ENCODE data around the gene CHID1.

CHID1 gene

DNA sequence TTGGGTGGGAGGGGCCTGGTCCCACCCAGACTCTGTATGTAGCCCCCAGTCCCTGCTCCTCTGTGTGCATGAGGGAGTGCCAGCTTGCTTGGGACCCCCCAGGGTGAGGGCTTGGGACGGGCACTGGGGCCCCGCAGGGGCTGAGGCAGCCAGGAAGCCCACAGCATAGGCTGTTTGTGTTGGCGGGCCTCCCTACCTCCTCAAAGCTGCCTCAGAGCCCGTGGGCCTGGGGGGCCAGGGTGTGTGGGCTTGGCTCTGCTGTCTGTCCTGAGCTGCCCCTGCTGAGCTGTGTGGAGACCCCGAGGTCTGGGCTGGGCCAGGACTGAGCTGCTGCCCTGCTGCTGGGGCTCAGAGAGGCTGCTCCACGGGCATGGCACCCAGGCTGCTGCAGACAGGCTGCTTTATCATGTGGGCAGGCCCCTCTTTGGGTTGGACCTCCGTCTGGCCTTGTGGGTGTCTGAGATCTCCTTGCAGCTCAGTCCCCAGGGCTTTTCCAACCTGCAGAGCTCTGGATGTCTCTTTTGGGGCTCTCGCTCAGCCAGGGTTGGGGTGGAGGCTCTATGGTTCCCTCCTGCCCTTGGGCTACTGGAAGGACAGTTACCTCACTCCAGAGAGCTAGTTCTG, 64.6 kb downstream of the CHID1 start:
- DNase-seq, result no peak

DNA sequence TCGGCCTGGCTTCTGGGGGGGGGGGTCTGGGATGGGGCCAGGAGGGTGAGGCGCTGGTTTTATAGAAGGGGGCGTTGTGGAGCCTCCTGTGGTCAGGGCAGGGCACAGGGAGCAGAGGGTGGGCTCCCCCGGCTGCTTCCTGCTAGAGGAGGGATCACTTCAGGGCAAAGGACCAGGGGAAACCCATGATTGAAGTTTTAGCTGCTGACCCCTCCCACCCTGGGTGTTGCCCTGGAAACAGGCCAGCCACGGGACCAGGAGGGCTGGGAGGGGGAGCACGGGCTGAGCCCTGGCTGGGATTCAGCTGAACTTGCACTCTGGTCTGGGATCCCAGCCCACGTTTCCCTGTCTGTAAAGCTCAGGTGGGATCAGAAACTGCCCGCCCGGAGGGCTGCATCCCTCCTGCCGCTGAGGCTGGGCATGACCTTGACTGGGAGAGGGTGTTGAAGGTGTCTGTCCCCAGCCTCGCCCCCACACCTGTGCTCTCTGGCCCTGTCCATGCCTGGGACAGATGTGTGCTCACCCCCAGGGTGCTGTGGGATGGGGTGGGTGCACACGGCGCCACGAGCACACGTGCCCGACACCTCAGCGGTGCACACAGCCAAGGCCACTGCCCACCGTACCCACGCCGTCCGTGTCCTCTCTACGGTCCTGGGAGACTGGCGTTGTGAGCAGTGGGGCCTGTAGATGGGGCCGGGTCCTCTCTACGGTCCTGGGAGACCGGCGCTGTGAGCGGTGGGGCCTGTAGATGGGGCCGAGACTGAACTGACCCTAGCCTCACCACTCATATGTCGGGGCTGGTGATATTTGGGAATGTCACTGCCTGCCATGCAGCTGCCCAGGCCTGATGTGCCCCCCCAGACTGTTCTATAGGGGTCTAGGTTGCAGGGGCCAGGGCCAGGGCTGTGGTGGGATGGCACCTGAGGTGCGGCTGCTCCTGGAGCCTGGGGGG, 65.6 kb downstream of the CHID1 start:
- no peak for DNase-seq

DNA sequence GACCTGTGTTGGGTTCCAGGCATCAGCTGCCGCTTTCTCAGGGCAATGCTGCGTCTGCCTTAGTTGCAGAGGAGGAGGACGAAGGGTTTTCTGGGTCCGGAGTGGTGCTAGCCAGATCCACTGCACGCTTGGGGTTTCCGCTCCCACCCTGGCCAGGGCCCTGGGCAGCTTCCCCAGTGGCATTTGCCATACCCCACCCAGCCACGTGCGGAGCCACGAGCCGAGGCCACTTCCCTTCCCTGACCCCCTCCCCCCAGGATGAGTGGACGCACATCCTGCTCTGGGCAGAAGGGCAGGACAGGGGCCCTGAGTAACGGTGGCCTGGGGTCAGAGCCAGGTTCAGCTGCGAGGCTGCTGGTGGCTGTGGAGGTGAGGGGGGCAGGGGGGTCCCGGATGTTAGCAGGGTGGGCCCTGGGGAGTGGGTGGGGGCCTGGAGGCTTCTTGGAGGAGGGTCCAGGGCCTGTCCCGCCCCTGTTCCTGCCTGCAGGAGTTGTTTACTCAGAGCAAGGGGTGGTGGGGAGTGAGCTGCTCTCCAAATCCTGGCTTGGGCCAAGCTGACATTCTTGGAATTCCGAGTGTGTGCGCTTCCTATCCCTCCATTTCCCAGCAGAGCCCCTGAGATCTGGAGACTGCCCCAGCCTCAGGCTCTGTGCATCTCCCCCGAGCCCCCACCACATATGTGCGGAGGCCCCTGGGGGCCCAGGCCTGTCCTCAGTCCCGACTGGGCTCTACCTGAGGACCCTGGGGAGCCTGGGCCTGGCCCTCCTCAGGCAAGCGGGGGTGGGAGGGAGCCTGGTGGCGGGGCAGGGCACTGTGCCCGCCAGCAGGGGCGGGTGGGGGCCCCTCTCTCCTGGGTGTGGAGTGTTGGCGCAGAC, 66.6 kb downstream of the CHID1 start:
- DNase-seq, result no peak

DNA sequence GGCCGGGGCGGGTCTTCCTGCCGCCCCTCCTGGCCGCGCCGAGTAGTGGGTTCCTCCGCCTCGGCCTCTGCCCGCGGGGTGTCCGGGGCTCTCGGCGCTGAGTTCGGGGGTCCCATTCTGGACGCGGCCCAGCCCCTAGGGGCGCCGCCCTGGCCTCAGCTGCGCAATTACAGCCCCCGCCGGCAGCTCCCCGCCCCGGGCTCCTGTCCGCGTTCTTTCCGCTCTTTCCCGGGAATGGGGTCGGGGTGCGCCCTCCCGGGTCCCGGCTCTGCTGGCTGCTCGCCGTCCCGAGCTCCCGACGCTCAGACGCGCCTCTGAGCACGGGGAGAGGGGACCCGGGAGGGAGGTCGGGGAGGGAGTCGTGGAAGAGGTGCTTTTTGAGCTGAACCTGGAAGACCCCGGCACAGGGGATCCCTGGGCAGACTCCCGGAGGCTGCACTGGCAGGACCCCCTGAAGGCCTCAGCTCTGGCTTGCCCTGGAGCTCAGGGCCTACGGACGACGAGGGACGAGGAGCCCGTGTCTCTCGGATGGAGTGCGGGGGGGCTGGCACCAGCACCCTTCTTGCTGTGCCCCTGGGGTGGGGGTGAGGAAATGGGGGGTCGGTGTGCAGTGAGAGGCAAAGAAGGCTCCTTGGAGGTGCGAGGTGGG, 67.4 kb downstream of the CHID1 start:
- DNase-seq, result peak; percentile 44

DNA sequence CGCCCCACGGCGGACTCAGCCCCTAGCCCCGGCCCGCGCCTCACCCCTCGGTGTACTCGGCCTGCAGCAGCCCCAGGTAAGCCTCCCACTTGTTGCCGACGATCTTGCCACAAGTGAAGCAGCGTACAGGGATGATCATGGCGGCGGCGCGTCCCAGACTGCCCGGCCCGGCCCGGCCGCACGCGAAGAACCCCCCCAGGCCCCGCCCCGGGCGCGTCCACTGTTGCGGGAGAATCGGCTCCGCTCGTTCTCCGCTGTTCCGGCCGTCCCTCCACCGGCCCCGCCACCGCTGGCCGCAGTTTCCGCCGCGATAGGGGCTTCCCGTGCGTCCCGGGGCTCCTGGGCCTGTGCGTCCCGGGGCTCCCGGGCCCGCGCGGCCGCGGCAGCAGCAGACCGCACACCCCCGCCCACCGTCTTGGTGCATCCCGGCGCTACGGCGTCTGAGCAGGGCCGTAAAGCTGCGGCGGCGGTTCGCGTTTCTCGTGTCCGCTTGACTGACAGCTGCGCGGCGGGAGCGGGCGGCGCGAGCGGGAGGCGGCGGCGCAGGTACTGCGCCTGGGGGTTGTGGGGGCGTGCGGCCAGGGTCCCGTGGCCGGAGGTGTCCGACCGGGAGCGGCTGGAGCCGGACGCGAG, 68.1 kb downstream of the CHID1 start, which contains the start of the genes POLR2L and TSPAN4:
POLR2L (minus strand) TSS at position 160 of the 633 bp plus-strand sequence; CDS start at position 139, 21 bp downstream.
TSPAN4 (plus strand) TSS at position 483 of the 633 bp plus-strand sequence. CDS start 7,453 bp downstream, outside the sequence.
- peak; percentile 92 for DNase-seq

DNA sequence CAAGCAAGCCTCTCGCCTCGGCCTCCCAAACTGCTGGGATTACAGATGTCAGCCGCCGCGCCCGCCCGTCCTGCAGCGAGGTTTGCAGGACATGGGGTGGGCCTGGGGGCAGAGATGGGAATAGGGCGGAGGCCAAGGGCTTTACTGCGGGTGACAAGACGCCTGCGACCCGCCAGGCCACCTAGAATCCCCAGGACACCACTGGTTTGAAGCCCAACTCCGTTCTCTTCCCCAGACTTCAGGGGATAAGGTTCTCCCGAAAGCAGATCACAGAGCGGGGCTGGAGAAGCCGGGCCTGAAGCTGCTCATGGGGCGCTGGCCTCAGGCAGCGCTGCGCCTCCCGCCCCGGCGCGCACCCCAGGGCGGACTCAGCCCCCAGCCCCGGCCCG, 68.6 kb downstream of the CHID1 start:
- DNase-seq, result no peak

DNA sequence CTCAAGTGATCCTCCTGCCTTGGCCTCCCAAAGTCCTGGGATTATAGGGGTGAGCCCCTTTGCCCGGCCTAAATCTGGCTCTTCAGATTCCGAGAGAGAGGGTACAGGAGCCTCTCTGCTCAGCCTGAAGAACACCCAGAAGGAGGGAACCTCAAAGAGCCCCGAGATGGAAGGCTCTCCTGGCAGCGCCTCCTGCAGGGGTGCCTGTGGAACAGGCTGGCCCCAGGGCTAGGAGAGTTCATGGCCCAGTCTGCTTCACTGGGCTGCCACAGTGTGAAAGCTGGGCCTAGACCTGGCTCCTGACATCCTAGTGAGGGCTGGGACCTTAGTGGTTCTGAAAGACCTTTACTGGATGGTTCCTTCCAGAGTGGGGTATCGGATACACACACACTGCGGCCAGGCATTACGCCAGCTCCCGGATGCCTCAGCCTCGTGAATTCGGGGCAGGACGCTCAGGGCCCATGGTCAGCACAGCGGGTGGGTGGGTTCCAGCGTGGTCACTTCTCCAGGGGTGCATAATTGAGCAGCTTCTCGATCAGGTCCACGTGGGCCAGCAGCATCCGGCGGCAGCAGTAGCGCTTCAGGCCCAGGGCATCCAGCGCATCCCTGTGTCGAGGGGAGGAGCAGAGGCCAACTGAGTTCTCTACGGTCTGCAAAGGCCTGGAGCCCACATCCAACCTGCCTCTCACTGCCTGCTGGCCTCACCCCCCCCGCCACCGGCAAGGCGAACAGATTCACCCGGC, 70.6 kb downstream of the CHID1 start:
- DNase-seq, result no peak

DNA sequence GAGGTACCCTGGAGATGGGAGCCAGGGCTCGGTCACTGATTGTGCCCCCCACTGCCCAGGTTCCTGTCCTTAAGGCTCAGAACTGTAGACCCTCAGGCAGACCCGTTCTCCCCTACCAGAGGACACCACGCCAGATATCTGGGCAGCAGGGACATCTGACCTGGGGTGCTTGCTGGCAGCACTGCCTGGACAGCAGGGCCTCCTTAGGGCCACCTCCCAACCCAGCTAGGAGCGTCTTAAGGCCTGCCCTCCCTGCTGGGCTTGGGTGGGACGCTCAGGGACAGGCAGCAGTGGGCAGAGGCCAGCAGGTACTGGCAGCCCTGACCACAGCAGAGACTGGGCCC, 71.4 kb downstream of the CHID1 start:
- DNase-seq, result no peak

DNA sequence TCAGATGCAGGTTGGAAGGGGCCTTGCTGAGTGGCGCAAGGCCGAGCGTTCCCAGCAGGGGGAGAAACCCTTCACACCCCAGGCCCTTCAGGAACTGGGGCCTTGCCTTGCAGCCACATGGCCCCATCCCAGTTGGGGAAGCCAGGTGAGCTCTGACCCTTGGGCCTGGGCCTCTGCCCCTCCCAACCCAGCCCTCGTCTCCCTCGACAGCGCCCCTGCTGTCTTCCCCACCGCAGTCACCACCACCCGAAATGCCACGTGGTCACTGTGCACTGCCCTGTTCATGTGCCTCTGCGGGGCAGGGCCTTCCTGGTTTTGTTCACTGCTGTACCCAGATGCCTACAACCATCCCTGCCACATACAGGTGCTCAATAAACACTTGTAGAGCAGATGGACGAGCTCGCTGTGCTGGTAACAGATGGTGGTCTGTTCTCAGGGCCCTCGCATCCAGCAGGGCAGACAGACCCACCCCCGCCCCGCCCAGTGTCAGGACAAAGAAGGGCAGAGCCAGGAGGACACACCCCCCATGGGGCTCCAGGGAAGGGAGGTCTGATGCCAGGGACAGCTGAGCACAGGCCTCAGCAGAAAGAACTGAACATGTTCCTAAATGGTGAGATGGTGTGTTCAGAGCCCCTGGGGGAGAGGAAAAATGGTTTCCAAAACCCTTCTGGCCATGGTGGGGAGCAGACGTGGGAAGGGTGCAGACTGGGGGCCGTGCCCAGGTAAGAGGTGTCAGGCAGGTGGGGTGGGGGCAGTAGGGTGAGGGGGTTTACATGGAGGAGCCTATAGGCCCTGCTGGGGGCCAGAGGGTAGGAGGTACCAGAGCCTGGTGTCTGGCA, 72.0 kb downstream of the CHID1 start:
- DNase-seq, result no peak

DNA sequence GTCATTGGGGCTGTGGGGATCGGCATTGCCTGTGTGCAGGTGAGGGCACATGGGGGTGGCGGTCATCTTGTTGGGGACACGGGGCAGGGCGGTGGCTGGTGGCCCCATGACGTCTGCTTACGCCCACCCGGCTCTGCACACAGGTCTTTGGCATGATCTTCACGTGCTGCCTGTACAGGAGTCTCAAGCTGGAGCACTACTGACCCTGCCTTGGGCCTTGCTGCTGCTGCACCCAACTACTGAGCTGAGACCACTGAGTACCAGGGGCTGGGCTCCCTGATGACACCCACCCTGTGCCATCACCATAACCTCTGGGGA, 72.7 kb downstream of the CHID1 start:
- no peak for DNase-seq

DNA sequence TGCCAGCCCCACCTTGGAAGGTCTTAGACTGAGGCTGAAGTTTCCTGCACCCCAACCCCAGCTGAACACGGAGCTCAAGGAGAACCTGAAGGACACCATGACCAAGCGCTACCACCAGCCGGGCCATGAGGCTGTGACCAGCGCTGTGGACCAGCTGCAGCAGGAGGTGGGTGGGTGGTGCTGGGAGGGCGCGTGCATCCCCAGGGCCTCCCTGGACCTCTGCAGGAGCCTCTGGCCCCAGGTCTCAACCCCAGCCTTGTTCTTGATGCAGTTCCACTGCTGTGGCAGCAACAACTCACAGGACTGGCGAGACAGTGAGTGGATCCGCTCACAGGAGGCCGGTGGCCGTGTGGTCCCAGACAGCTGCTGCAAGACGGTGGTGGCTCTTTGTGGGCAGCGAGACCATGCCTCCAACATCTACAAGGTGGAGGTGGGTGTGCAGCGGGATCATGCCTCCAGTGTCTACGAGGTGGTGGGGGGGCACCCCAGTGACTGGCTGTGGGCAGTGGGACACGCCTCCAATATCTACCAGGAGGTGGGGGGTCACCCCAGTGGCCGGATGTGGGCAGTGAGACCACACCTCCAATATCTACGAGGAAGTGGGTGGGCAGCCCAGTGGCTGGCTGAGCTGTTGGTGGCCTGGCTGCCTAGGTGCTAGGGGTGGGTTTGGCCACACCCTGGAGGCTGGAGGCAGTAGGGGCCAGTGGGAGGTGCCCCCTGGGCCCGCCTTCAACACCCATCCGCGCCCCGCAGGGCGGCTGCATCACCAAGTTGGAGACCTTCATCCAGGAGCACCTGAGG, 73.2 kb downstream of the CHID1 start:
- no peak for DNase-seq

DNA sequence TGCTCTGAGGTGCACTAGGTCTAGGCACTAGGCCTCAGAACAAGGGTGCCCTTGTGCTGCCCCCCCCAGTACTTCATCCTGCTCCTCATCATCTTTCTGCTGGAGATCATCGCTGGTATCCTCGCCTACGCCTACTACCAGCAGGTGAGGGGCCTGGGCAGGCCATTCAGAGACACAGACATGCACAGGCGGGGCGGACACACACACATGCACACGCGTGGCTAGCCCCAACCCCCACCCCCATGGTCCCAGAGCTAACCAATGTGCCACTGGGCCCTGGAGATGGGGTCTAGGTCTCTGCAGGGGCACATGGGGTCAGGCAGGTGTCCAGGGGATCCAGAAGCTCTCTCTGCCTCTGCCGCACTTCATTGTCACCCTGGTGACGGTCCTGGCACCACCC, 73.9 kb downstream of the CHID1 start:
- DNase-seq, result no peak

DNA sequence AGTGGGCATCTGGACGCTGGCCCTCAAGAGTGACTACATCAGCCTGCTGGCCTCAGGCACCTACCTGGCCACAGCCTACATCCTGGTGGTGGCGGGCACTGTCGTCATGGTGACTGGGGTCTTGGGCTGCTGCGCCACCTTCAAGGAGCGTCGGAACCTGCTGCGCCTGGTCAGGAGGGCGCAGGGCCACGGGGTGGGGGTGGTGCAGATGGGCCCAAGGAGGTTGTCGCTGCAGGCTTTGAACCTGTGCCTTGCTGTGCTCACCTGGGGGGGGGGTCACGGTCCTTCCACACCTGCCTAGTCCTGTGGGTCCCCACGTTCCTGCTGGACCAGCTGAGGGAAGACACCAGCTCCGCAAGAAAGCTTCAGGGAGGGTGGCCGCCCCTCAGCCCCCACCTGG, 74.3 kb downstream of the CHID1 start:
- DNase-seq, result no peak

DNA sequence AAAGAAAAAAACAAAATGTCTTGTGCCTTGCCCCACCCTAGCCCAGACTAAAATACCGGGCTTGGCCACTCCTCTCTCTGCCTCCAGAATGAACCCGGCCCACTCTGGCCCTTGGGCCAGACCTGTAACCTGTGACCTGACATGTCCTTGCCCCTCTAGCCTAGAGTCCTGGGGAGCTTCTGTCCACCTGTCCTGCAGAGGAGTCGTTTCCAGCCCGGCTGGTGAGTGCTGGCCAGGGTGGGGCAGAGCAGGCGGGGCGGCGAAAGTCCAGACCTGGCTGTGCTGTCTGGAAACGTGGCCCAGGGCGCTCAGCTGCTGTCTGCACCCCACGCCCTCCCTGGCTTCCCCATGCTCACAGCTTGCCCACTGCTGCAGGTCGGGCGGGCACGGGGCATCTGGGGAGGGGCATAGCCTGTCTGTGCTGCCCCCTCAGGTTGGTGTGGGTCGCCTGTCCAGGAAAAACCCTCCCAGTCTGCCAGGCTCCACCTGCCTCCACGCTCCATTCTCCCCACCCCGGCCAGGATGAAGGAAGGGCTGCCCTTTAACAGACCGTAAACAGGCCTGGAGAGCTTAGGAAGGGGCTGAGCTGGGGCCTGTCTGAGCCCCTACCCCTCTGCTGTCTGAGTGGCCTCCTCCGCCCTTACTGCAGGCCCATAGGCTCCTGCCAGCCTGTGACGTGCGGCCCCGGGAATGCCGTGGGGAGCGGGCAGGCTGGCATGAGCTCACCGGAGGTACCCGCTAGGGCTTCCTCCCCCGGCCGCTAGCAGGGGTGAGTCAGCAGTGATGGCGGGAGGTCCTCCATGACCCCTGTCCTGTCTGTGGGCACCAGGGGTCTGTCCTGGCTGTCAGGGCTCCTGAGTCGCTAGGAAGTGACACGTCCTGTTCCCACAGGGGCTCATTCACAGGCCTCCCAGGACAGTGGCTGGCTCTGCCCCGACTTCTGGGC, 76.0 kb downstream of the CHID1 start:
- DNase-seq, result no peak

DNA sequence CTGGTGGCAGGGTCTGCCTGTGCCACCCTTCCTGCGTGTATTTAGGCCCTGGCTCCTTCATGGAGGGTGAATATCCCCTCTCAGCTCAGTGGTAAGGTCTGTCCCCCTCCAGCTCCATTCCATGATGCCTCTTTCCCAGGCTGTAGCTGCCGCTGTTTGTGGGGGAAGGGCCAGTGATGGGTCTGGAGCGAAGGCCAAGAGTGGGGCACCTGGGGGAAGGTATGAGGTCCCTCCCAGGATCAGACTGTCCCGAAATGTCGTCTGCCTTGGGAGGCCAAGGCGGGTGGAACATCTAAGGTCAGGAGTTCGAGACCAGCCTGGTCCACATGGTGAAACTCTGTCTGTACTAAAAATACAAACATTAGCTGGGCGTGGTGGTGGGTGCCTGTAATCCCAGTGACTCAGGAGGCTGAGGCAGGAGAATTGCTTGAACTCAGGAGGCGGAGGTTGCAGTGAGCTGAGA, 76.7 kb downstream of the CHID1 start:
- no peak for DNase-seq

DNA sequence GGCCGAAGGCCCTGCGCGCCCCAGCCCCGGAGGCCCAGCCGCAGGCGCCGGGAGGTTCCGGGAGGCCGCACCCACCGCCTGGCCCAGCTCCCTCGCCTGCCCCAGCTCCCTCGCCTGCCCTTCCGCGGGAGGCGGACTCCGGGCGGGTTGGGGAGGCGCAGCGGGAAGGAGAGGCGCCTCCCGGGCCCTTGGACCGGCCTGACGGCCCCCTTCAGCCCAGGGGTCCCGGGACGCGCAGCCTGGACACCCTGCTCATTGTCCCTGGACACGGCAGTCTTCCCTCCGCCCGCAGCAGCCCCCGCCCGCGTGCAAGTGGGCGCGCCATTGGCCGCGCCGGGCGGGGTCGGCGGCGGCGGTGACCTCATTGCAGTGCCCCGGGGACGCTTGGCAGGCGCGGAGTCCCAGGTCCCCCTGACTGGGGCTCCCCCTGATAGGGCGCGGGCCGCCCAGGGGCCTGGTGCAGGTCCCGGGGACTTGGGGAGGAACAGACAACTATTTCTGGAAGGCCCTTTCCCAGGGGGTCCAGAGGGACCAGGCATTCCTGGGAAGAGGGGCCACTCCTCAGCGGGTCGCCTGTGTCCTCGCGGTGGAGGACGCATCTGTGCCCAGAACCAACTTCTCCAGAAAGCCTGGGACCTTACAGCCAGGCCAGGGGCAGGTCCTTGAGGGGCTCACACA, 77.4 kb downstream of the CHID1 start:
- DNase-seq, result peak; percentile 53

DNA sequence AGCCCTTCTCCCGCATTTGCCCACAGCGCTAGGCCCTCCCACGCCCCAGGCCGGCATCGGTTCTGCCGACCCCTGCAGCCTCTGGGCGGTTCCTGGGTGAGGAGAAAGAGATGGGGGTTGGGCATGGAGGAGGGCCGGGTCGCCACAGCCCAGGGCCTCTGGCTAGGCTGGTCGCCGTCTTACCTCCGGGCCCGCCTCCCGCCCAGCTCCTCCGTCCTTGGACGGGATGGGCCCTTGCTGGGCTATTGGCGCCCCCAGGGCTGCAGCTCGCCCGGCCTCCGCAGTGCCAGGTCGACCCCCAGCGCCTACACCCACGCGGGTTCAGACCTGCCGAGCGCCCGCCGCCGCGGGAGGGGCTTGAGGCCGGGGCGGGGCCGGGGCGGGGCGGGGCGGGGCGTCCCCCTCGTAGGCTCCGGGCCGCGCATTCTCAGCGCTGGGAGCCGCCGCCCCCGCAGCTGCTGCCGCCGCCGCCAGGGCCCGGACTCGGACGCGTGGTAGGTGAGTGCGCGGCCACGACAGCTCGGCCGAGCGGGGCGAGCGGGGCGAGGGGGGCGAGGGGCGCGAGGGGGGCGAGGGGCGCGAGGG, 78.0 kb downstream of the CHID1 start, which contains the start of gene CD151:
CD151 (plus strand) TSS at position 424 of the 585 bp plus-strand sequence. CDS start 3,118 bp downstream, outside the sequence.
- peak; percentile 61 for DNase-seq

All from activated CD4-positive, CD25-positive, alpha-beta regulatory T cell treated with anti-CD3 and anti-CD28 coated beads, Interleukin-2, amount 50 U/mL, for 72 hours (primary cell).